K562 (cell line): ENCODE results near the gene KCNK7. TPM values are rescaled to one million over a fixed set of nuclear protein-coding genes. Genes with fewer than 3 reads are reported as not detected.

Experiments used
- ATAC-seq: fragments of 200-7000 bp; cut with Tn5 transposase; 3 replicates; pipeline ENCODE4 v1.9.1; 2020; ENCODE audit warnings: moderate library complexity
- BruUV-seq: library from RNA; stranded (reverse); fragments of 400-500 nt; replicated peaks from 2 replicates; lab custom pipeline; 2021; lab: Mats Ljungman, UMichigan
- CTCF ChIA-PET: fragments of 300-600 bp; formaldehyde crosslinking; extraction: SDS; loops from one replicate; lab custom pipeline; 2021; ENCODE audit warnings: low intra/inter-chr PET ratio; lab: Yijun Ruan, JAX
- POLR2A ChIA-PET: fragments of 300-600, 350-650 bp; sonication (Branson Sonifier 250); formaldehyde crosslinking; extraction: SDS; loops from one replicate; lab custom pipeline; 2021; ENCODE audit warnings: antibody characterized with exemption, inconsistent platforms; lab: Yijun Ruan, JAX
- DNase-seq, 4 experiments: peaks; one replicate each; pipeline versions ENCODE4 v3.0.0 to v3.0.0-alpha.2; 2011 to 2018; ENCODE audit warnings: low spot score in 3 of 4, mixed read lengths in 3 of 4; ENCODE audit errors: extremely low read depth in 1 of 4
- FAIRE-seq: peaks from 2 replicates; lab custom pipeline; 2011; peaks lifted over from hg19 to GRCh38; lab: Jason Lieb, UNC
- H2AFZ ChIP-seq: 2 replicates; pipeline ENCODE4 v1.6.0; 2011; ENCODE audit warnings: low read depth, low read length, control low read depth, inconsistent platforms
- H3K27ac ChIP-seq: fragments of 200-600 bp; 3 replicates; pipeline ENCODE4 v1.8.0; 2011; ENCODE audit warnings: low read depth, mild to moderate bottlenecking, control low read depth, inconsistent platforms, low read length, moderate library complexity, mixed read lengths; ENCODE audit errors: extremely low read depth
- H3K27me3 ChIP-seq, 2 experiments: fragments of 300-600 bp in 1 of 2; 2 replicates in 1 of 2; 3 replicates in 1 of 2; pipeline versions ENCODE4 v1.6.0 to v1.8.0; 2011; ENCODE audit warnings: inconsistent platforms in 2 of 2, low read length in 2 of 2, mild to moderate bottlenecking in 1 of 2, mixed read lengths in 1 of 2, moderate library complexity in 1 of 2; ENCODE audit not compliant: control insufficient read depth in 2 of 2, insufficient read depth in 2 of 2
- H3K36me3 ChIP-seq: fragments of 300-600 bp; 3 replicates; pipeline ENCODE4 v1.8.0; 2011; ENCODE audit warnings: mild to moderate bottlenecking, low read length, inconsistent platforms; ENCODE audit not compliant: control insufficient read depth, insufficient read depth
- H3K4me1 ChIP-seq, 2 experiments: fragments of 200-600 bp in 1 of 2; replicated peaks in 1 of 2; 2 replicates in 1 of 2; 3 replicates in 1 of 2; pipeline versions ENCODE4 v1.5.1 to v1.8.0; 2011; ENCODE audit warnings: inconsistent platforms in 2 of 2, low read length in 2 of 2, mild to moderate bottlenecking in 1 of 2, mixed read lengths in 1 of 2, moderate library complexity in 1 of 2; ENCODE audit not compliant: control insufficient read depth in 2 of 2, insufficient read depth in 2 of 2
- H3K4me2 ChIP-seq: 2 replicates; pipeline ENCODE4 v1.6.1; 2011; ENCODE audit warnings: low read length, control low read depth, inconsistent platforms, mixed read lengths; ENCODE audit not compliant: insufficient read depth
- H3K4me3 ChIP-seq: fragments of 200-600 bp; sonication (generic), shearing (Covaris generic); 2 replicates; pipeline ENCODE4 v1.5.1; 2016; ENCODE audit warnings: control low read depth, inconsistent platforms
- H3K79me2 ChIP-seq: fragments of 200-600 bp; 3 replicates; pipeline ENCODE4 v1.8.0; 2011; ENCODE audit warnings: low read length, inconsistent platforms; ENCODE audit not compliant: control insufficient read depth, insufficient read depth
- H3K9ac ChIP-seq, 2 experiments: 2 replicates each; pipeline versions ENCODE4 v1.6.0 to v1.6.1; 2011; ENCODE audit warnings: low read depth in 2 of 2, low read length in 2 of 2, control low read depth in 1 of 2, inconsistent platforms in 1 of 2, mild to moderate bottlenecking in 1 of 2, mixed read lengths in 1 of 2; ENCODE audit not compliant: insufficient read depth in 1 of 2
- H3K9me1 ChIP-seq: one replicate; pipeline ENCODE4 v1.6.0; 2011; ENCODE audit warnings: inconsistent platforms, mild to moderate bottlenecking, low read length, moderate library complexity; ENCODE audit not compliant: control insufficient read depth, insufficient read depth
- H3K9me3 ChIP-seq: replicated peaks from 2 replicates; pipeline ENCODE4 v1.5.1; 2011; ENCODE audit warnings: low read depth, low read length, inconsistent platforms; ENCODE audit not compliant: control insufficient read depth, insufficient read depth
- H4K20me1 ChIP-seq: replicated peaks from 2 replicates; pipeline ENCODE4 v1.6.1; 2011; ENCODE audit warnings: low read length, inconsistent platforms, mixed read lengths; ENCODE audit not compliant: control insufficient read depth, insufficient read depth
- ERF ChIP-seq: fragments of 450-650 bp; formaldehyde crosslinking; IDR thresholded peaks from 2 replicates; pipeline ENCODE4 v1.4.0; 2020; ENCODE audit warnings: mild to moderate bottlenecking, mixed read lengths
- GABPB1 ChIP-seq: sonication (generic); formaldehyde crosslinking; IDR thresholded peaks from 2 replicates; pipeline ENCODE4 v1.8.0; 2022; ENCODE audit warnings: mild to moderate bottlenecking, missing genetic modification reagents
- PHF8 ChIP-seq: fragments of 200-600 bp; sonication (generic); IDR thresholded peaks from 2 replicates; pipeline ENCODE4 v1.6.1; 2012; ENCODE audit warnings: mixed run types, mild to moderate bottlenecking, inconsistent platforms, low read length, moderate library complexity, borderline replicate concordance
- POLR2G ChIP-seq: fragments of 200-400 bp; formaldehyde crosslinking; IDR thresholded peaks from 2 replicates; pipeline ENCODE4 v1.6.1; 2017; ENCODE audit warnings: low read depth, mild to moderate bottlenecking, antibody characterized with exemption, low read length, moderate library complexity
- SMAD2 ChIP-seq: fragments of 150-350 bp; IDR thresholded peaks from 2 replicates; pipeline ENCODE4 v1.6.1; 2014; ENCODE audit warnings: low read depth, mild to moderate bottlenecking, low read length
- SPI1 ChIP-seq: IDR thresholded peaks from 2 replicates; pipeline ENCODE4 v1.6.1; 2011; ENCODE audit warnings: low read depth, low read length, control low read depth, borderline replicate concordance
- ZBTB7A ChIP-seq: IDR thresholded peaks from 2 replicates; pipeline ENCODE4 v1.6.1; 2011; ENCODE audit warnings: low read depth, mild to moderate bottlenecking, low read length, moderate library complexity, borderline replicate concordance; ENCODE audit not compliant: control insufficient read depth
- ZFX ChIP-seq: sonication (generic); formaldehyde crosslinking; IDR thresholded peaks from 2 replicates; pipeline ENCODE4 v1.8.0; 2022; ENCODE audit warnings: mild to moderate bottlenecking, missing genetic modification reagents, moderate library complexity
- ZNF175 ChIP-seq: fragments of 200-800 bp; sonication (Bioruptor generic); IDR thresholded peaks from 2 replicates; pipeline ENCODE4 v1.6.1; 2016; ENCODE audit warnings: low read depth, mild to moderate bottlenecking, missing genetic modification characterization, missing compliant biosample characterization
- ZNF263 ChIP-seq: sonication (generic); formaldehyde crosslinking; IDR thresholded peaks from 2 replicates; pipeline ENCODE4 v1.8.0; 2022; ENCODE audit warnings: mild to moderate bottlenecking, missing genetic modification reagents, borderline replicate concordance
- ZNF431 ChIP-seq: sonication (generic); formaldehyde crosslinking; IDR thresholded peaks from 2 replicates; pipeline ENCODE4 v1.8.0; 2022; ENCODE audit warnings: mild to moderate bottlenecking, missing genetic modification reagents
- ZNF551 ChIP-seq: fragments of 250-450 bp; sonication (Bioruptor Pico); IDR thresholded peaks from 2 replicates; pipeline ENCODE4 v1.5.0; 2021; ENCODE audit warnings: mild to moderate bottlenecking, moderate library complexity
- WGBS: fragments of 100-300 bp; shearing (Covaris generic); methylation state at CpG from one replicate; pipeline ENCODE4 v1.1.6; 2016; ENCODE audit warnings: low coverage, mixed read lengths; ENCODE audit not compliant: insufficient coverage; ENCODE audit errors: missing lambda C conversion rate; 5-methylcytosine and 5-hydroxymethylcytosine counted together
- in situ Hi-C: fragments of 300-500 bp; cut with MboI; formaldehyde crosslinking; loops from 4 replicates; pipeline ENCODE4 v1.15.0; 2018; ENCODE audit warnings: inconsistent platforms, mixed read lengths
- intact Hi-C: fragments of 100-400 bp; cut with micrococcal nuclease; formaldehyde crosslinking; loops from 2 replicates; pipeline ENCODE4 v1.14.2; 2022
- polyA plus RNA-seq, 8 experiments: library from polyadenylated mRNA; depleted of rRNA in 4 of 8; stranded (reverse) in 5 of 8; unstranded in 3 of 8; fragments of >200 nt; fragmentation: Nextera tagmentation in 2 of 8; fragmentation: Illumina TruSeq in 1 of 8; extraction: Ambion mirVana in 2 of 8; extraction: Trizol in 1 of 8; gene quantifications; 2 replicates each; pipeline versions ENCODE4 v1.2.1 to v1.2.3, GENCODE V29; 2011 to 2014; ENCODE audit warnings: inconsistent platforms in 1 of 8, missing spikeins in 1 of 8
- total RNA-seq, 7 experiments: library from RNA; depleted of rRNA in 6 of 7; stranded (reverse); fragments of >200 nt in 6 of 7; fragmentation: Illumina TruSeq in 2 of 7; extraction: Trizol in 2 of 7; gene quantifications; 2 replicates each; pipeline versions ENCODE4 v1.2.1 to v1.2.3, GENCODE V29; 2011 to 2021; ENCODE audit warnings: low replicate concordance in 1 of 7
- TF ChIP-seq, protein P1 (sequence below): fragments of 200-800 bp; sonication (Bioruptor generic); IDR thresholded peaks from 2 replicates; pipeline ENCODE4 v1.6.1; 2017; ENCODE audit warnings: missing genetic modification characterization, missing compliant biosample characterization
- TF ChIP-seq, protein P2 (sequence below): fragments of 250-450 bp; sonication (Bioruptor Pico); IDR thresholded peaks from 2 replicates; pipeline ENCODE4 v1.4.0; 2020; ENCODE audit warnings: mild to moderate bottlenecking, moderate library complexity

KCNK7 gene
- total and polyA plus RNA-seq, 9 of the 15 experiments (the other 6 are each of a cell fraction or from before 2014, with no cell fraction given): 0.07 to 0.40 TPM; not detected in 7

DNA sequence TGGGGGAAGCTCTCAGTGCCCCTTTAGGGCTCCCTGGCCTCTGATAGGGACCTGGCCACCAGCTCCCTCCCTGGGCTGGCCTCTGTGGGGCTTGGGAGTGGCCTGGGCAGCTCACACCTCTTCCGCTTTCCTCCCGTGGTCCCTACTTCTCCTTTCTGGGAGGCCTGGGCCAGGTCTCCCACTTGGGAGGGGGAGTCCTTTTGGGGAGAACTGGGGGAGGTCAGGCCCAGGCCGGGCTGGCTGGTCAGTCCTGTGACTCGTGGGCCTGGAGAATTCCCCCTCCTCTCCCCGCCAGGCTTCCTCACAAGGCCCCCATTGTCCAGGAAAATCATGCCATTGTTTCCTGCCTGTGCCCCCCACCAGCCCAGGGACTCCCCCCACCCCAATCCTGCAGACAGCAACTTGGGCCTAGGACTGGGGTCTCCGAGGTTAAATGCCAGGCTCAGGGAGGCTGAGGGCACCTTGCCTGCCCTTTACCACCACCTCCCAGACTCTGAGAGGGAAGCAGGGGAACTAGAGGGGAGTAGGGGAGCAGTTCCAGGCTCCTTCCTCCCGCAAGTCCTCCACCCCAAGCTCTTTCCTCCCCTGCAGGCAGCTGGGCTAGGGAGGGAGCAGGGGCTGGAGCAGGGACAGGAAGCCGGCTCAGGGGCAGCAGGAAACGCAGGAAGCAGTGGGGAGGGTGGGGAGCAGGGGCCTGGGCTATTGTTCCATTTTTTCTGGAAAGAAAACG, 15.6 kb upstream of the KCNK7 start:
- DNase-seq: no peak
- peaks cover 3% of the 10 kb centered on the region for H3K9me1 ChIP-seq
- ATAC-seq: no peak
- no peak overlapping the region for H2AFZ ChIP-seq
- H4K20me1 ChIP-seq: no peaks in the 10 kb centered on the region
- H3K4me2 ChIP-seq: peak overlapping the region; percentile 90
- TF ChIP-seq ZNF431 (no peak), ZNF551 (CRISPR knock-in tag) (no peak), ZNF263 (CRISPR knock-in tag) (peak; percentile 97), ERF (CRISPR knock-in tag) (no peak), SPI1 (peak; percentile 85; the same call in 1 of the 2 replicates), ZNF175 (CRISPR knock-in tag) (no peak), SMAD2 (no peak), ZFX (CRISPR knock-in tag) (peak; percentile 64), POLR2G (0 out of 2 replicates have a peak, but pooled peaks have one; percentile 18), ZBTB7A (no peak), GABPB1 (0 out of 2 replicates have a peak, but pooled peaks have one; percentile 37), PHF8 (peak; percentile 29; the same call in 1 of the 2 replicates)
- TF ChIP-seq, protein P1, sequence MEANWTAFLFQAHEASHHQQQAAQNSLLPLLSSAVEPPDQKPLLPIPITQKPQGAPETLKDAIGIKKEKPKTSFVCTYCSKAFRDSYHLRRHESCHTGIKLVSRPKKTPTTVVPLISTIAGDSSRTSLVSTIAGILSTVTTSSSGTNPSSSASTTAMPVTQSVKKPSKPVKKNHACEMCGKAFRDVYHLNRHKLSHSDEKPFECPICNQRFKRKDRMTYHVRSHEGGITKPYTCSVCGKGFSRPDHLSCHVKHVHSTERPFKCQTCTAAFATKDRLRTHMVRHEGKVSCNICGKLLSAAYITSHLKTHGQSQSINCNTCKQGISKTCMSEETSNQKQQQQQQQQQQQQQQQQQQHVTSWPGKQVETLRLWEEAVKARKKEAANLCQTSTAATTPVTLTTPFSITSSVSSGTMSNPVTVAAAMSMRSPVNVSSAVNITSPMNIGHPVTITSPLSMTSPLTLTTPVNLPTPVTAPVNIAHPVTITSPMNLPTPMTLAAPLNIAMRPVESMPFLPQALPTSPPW (CRISPR knock-in tag): peak; percentile 48; the same call in 1 of the 2 replicates
- TF ChIP-seq, protein P2, sequence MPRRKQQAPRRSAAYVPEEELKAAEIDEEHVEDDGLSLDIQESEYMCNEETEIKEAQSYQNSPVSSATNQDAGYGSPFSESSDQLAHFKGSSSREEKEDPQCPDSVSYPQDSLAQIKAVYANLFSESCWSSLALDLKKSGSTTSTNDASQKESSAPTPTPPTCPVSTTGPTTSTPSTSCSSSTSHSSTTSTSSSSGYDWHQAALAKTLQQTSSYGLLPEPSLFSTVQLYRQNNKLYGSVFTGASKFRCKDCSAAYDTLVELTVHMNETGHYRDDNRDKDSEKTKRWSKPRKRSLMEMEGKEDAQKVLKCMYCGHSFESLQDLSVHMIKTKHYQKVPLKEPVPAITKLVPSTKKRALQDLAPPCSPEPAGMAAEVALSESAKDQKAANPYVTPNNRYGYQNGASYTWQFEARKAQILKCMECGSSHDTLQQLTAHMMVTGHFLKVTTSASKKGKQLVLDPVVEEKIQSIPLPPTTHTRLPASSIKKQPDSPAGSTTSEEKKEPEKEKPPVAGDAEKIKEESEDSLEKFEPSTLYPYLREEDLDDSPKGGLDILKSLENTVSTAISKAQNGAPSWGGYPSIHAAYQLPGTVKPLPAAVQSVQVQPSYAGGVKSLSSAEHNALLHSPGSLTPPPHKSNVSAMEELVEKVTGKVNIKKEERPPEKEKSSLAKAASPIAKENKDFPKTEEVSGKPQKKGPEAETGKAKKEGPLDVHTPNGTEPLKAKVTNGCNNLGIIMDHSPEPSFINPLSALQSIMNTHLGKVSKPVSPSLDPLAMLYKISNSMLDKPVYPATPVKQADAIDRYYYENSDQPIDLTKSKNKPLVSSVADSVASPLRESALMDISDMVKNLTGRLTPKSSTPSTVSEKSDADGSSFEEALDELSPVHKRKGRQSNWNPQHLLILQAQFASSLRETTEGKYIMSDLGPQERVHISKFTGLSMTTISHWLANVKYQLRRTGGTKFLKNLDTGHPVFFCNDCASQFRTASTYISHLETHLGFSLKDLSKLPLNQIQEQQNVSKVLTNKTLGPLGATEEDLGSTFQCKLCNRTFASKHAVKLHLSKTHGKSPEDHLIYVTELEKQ (CRISPR knock-in tag): no peak
- no peak for FAIRE-seq
- intact Hi-C loops (no loop called here), in situ Hi-C loops (no loop called here)
- no peak overlapping the region; the same call in 2 of the 3 replicates for H3K27ac ChIP-seq
- peaks cover 46% of the 10 kb centered on the region for H3K79me2 ChIP-seq
- ChIA-PET CTCF (no interaction called here), POLR2A (interaction anchor here (0.6 to 1.4 kb wide), 6 partner anchors 9 to 163 kb away, joined by 3 to 5 read pairs (median 4); no protein-coding TSS in a partner anchor)
- no TSS peak for BruUV-seq
- H3K4me1 ChIP-seq: peaks cover 22 to 65% of the 10 kb centered on the region in 2 experiments
- H3K9me3 ChIP-seq: no peaks in the 10 kb centered on the region
- 42% methylated on average over 9 of the region's 10 CpGs for WGBS
- no peaks in the 10 kb centered on the region for H3K27me3 ChIP-seq
- H3K36me3 ChIP-seq: peaks cover 45% of the 10 kb centered on the region; the same call in 2 of the 3 replicates
- peak overlapping the region; percentile 1 to 86; a peak in 3 of 4 replicates for H3K9ac ChIP-seq
- H3K4me3 ChIP-seq: peak overlapping the region; percentile 87; the same call in 1 of the 2 replicates
